GM19238 (cell line): ENCODE data around the gene KRT38.
"Not testable (repeated sequence)": the region's sequence is repeated elsewhere in the genome, so short reads cannot be mapped to it uniquely, and the experiment has no call there.

Experiments
- DNase-seq: peaks from one replicate; pipeline ENCODE4 v3.0.0; 2011; ENCODE audit warnings: low spot score; ENCODE audit not compliant: insufficient read length

The KRT38 gene

GRCh38 chr17:41396340-41396739 is 44.4 kb downstream of the KRT38 start:
- no peak for DNase-seq

DNA sequence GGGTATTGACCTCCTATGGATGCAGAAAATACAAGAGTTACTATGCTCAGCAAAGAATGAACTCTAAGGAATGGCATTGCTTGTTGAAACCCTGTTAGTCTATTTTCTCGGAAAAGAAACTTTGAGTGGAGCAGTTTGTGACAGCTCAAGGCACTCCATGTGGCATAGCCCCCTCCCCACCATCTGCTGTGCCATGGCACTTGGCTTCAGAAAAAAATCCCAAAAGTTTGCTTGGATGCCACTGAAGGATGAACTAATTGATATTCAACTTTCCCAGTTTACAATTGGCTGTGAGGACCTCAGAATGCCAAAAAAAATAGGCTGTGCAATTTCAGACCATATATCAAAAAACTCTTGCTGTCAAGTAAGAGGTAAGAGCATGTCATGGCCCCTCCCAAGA is 45.2 kb downstream of the KRT38 start:
- no peak for DNase-seq

- DNase-seq = not testable (repeated sequence)
These were observed 45.7 kb downstream of the KRT38 start for GRCh38 chr17:41395044-41395443.

- no peak for DNase-seq
These were observed 46.4 kb downstream of the KRT38 start for GRCh38 chr17:41394254-41394996.

DNA sequence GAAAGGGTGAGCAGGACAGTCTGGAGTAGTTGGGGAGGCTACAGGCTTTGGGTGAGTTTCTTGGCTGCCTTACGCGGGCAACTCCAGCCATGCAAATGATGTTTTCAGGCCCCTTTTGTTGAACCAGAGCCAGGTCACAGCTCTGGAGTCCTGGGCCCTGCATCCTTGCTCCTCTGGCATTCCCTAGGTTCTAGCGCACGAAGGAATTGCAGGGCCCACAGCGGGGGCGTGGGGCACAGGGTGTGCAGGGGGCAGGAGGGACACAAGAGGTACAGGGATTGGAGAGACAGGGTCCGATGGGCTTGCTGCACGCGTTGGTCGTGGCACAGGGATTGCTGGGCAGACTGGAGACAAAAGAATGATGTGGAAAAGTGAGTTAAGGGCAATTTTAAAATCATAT is 47.0 kb downstream of the KRT38 start:
- DNase-seq = no peak

DNA sequence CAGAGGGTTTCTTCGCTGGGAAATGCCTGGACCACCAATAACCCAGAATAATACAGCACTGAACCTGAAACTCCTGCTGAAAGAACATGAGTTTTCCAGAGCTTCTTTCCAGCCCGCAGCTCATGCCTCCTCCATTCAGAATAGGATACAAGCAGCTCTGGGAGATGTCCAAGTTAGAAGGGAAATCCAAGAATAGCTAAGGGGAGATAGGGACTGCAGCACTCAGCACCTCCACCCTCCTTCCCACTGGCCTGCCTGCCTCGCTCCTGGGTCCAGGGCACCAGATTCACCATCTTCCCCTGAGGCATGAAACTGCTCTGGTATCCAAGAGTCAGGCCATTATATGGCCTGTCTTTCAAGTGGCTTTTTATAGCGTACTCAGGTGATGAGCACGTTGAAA is 47.5 kb downstream of the KRT38 start:
- DNase-seq = no peak

- DNase-seq = no peak
These were observed 48.5 kb downstream of the KRT38 start for GRCh38 chr17:41392278-41392677.

DNA sequence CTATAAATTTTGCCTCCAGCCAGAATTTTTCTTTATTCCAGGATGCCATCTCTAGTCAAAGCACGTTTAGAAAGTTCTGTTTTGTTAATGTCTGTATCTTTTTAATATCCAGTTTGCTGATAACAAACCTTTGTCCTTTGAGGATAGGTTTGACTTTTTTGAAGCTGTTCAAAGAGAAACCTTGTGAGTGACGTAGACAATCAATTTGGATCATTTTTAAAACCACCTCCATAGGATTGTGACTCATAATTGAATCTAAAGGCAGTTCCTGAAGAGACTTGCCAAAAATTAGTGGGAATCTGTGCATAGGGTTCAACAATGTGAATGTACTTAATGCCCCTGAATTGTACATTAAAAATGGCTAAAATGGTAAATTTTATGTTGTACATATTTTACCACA is 49.2 kb downstream of the KRT38 start:
- DNase-seq = no peak

- DNase-seq = no peak
These were observed 50.3 kb downstream of the KRT38 start for GRCh38 chr17:41390411-41390938.

- no peak for DNase-seq
These were observed 53.1 kb downstream of the KRT38 start for GRCh38 chr17:41387670-41388069.

GRCh38 chr17:41386227-41386626 is 54.6 kb downstream of the KRT38 start:
- no peak for DNase-seq
